GM12892 (cell line): ENCODE results near the gene CORO2B.

ENCODE experiments used
- DNase-seq: peaks from one replicate; pipeline ENCODE4 v3.0.0; 2011; ENCODE audit not compliant: insufficient read length
- FAIRE-seq: peaks from 2 replicates; lab custom pipeline; 2011; peaks lifted over from hg19 to GRCh38; lab: Jason Lieb, UNC
- POLR2A ChIP-seq: IDR thresholded peaks from 2 replicates; pipeline ENCODE4 v1.6.1; 2011; ENCODE audit warnings: low read depth, low read length, control low read depth
- POLR2AphosphoS5 ChIP-seq: IDR thresholded peaks from 2 replicates; pipeline ENCODE4 v1.6.1; 2011; ENCODE audit warnings: low read depth, low read length, control low read depth
- TAF1 ChIP-seq: IDR thresholded peaks from 2 replicates; pipeline ENCODE4 v1.6.1; 2011; ENCODE audit warnings: low read depth, mild to moderate bottlenecking, control low read depth, low read length, borderline replicate concordance

The CORO2B gene

GRCh38 chr15:68554721-68555678 lies 23.8 kb upstream of the CORO2B start:
- FAIRE-seq (no peak), DNase-seq (no peak)
- TF ChIP-seq TAF1 = no peak
- no peak for TF ChIP-seq POLR2A
- no peak for TF ChIP-seq POLR2AphosphoS5

- no peak for DNase-seq
- no peak for TF ChIP-seq POLR2A
- no peak for TF ChIP-seq TAF1
- TF ChIP-seq POLR2AphosphoS5 = no peak
- FAIRE-seq = no peak
These were observed 23.1 kb upstream of the CORO2B start for GRCh38 chr15:68555679-68556037.

GRCh38 chr15:68556139-68556990 lies 22.4 kb upstream of the CORO2B start:
- DNase-seq = no peak
- FAIRE-seq = no peak
- TF ChIP-seq POLR2A = no peak
- TF ChIP-seq TAF1 = no peak
- TF ChIP-seq POLR2AphosphoS5 = no peak

GRCh38 chr15:68557469-68558317 lies 21.1 kb upstream of the CORO2B start:
- DNase-seq (no peak), FAIRE-seq (no peak)
- TF ChIP-seq POLR2AphosphoS5 = no peak
- no peak for TF ChIP-seq POLR2A
- TF ChIP-seq TAF1 = no peak

- TF ChIP-seq TAF1 (no peak), POLR2A (no peak), POLR2AphosphoS5 (no peak)
- FAIRE-seq (no peak), DNase-seq (no peak)
These were observed 20.2 kb upstream of the CORO2B start for GRCh38 chr15:68558318-68559305.

GRCh38 chr15:68559345-68560310 lies 19.2 kb upstream of the CORO2B start:
- TF ChIP-seq POLR2A (no peak), POLR2AphosphoS5 (no peak), TAF1 (no peak)
- DNase-seq = peak; percentile 84
- FAIRE-seq = peak; percentile 92

GRCh38 chr15:68560501-68561113 lies 18.2 kb upstream of the CORO2B start:
- DNase-seq (no peak), FAIRE-seq (no peak)
- TF ChIP-seq TAF1 (no peak), POLR2A (no peak), POLR2AphosphoS5 (no peak)

- FAIRE-seq = no peak
- TF ChIP-seq POLR2AphosphoS5 = no peak
- no peak for TF ChIP-seq TAF1
These were observed 17.5 kb upstream of the CORO2B start for GRCh38 chr15:68561171-68561900.

More at GRCh38 chr15:68561171-68561900, 17.5 kb upstream of the CORO2B start:
- DNase-seq = no peak
